H1 (cell line): ENCODE results near the gene SLC6A19. TPM values are rescaled to one million over a fixed set of nuclear protein-coding genes. Genes with fewer than 3 reads are reported as not detected.

Source experiments
- YY1 ChIP-seq: IDR thresholded peaks from 2 replicates; pipeline ENCODE4 v1.6.1; 2011; ENCODE audit warnings: low read depth, mild to moderate bottlenecking, low read length
- polyA plus RNA-seq, 7 experiments: library from polyadenylated mRNA; depleted of rRNA in 3 of 7; stranded (reverse) in 5 of 7; unstranded in 2 of 7; fragments of >200 nt in 5 of 7; fragments of 200-250 nt in 2 of 7; gene quantifications; 1 replicate in 5 of 7; 2 replicates in 1 of 7; 4 replicates in 1 of 7; pipeline versions ENCODE4 v1.2.1 to v1.2.3, GENCODE V29; 2011 to 2013; ENCODE audit warnings: missing spikeins in 2 of 7, mixed read lengths in 2 of 7
- total RNA-seq: library from RNA; stranded (reverse); fragmentation: NEBNext Ultra II Directional; extraction: Animal tissue kit (Norgen Biotek cat#: 25700); gene quantifications from 2 replicates; pipeline ENCODE4 v1.2.1, GENCODE V29; 2021
- TF ChIP-seq, protein P1 (sequence below): IDR thresholded peaks from 2 replicates; pipeline ENCODE4 v1.6.1; 2011; ENCODE audit warnings: low read depth, mild to moderate bottlenecking, low read length; ENCODE audit not compliant: insufficient read depth
- TF ChIP-seq, protein P2 (sequence below): fragments of 300-600 bp; sonication (generic); IDR thresholded peaks from 2 replicates; pipeline ENCODE4 v1.7.1; 2012; ENCODE audit warnings: low read length, moderate library complexity, mild to moderate bottlenecking, inconsistent platforms; ENCODE audit not compliant: insufficient replicate concordance

Gene SLC6A19
- total and polyA plus RNA-seq, 2 of the 8 experiments (the other 6 are each of a cell fraction or from before 2014, with no cell fraction given), result 0.02 TPM; not detected in 1

DNA sequence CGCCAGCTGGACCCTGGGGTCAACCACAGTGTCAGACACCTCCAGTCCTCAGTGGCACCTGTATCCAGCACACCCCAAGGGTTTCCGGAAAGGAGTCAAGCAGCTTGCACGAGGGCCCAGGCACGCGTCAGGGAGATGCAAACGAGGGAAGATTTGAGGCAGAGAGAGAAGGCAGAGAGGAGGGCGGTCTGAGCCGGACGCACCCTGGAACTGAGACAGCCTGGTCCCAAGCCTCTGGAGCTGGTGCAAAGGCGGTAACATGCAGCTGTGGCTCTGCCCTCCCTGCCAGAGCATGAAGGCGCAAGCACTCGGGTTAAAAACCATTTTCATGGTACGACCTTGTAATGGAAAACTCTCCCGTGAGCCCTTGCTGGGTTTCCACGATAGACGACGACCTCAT, 56.0 kb downstream of the SLC6A19 start (continued):
- TF ChIP-seq, protein P1, sequence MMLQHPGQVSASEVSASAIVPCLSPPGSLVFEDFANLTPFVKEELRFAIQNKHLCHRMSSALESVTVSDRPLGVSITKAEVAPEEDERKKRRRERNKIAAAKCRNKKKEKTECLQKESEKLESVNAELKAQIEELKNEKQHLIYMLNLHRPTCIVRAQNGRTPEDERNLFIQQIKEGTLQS, result no peak
- TF ChIP-seq, protein P2, sequence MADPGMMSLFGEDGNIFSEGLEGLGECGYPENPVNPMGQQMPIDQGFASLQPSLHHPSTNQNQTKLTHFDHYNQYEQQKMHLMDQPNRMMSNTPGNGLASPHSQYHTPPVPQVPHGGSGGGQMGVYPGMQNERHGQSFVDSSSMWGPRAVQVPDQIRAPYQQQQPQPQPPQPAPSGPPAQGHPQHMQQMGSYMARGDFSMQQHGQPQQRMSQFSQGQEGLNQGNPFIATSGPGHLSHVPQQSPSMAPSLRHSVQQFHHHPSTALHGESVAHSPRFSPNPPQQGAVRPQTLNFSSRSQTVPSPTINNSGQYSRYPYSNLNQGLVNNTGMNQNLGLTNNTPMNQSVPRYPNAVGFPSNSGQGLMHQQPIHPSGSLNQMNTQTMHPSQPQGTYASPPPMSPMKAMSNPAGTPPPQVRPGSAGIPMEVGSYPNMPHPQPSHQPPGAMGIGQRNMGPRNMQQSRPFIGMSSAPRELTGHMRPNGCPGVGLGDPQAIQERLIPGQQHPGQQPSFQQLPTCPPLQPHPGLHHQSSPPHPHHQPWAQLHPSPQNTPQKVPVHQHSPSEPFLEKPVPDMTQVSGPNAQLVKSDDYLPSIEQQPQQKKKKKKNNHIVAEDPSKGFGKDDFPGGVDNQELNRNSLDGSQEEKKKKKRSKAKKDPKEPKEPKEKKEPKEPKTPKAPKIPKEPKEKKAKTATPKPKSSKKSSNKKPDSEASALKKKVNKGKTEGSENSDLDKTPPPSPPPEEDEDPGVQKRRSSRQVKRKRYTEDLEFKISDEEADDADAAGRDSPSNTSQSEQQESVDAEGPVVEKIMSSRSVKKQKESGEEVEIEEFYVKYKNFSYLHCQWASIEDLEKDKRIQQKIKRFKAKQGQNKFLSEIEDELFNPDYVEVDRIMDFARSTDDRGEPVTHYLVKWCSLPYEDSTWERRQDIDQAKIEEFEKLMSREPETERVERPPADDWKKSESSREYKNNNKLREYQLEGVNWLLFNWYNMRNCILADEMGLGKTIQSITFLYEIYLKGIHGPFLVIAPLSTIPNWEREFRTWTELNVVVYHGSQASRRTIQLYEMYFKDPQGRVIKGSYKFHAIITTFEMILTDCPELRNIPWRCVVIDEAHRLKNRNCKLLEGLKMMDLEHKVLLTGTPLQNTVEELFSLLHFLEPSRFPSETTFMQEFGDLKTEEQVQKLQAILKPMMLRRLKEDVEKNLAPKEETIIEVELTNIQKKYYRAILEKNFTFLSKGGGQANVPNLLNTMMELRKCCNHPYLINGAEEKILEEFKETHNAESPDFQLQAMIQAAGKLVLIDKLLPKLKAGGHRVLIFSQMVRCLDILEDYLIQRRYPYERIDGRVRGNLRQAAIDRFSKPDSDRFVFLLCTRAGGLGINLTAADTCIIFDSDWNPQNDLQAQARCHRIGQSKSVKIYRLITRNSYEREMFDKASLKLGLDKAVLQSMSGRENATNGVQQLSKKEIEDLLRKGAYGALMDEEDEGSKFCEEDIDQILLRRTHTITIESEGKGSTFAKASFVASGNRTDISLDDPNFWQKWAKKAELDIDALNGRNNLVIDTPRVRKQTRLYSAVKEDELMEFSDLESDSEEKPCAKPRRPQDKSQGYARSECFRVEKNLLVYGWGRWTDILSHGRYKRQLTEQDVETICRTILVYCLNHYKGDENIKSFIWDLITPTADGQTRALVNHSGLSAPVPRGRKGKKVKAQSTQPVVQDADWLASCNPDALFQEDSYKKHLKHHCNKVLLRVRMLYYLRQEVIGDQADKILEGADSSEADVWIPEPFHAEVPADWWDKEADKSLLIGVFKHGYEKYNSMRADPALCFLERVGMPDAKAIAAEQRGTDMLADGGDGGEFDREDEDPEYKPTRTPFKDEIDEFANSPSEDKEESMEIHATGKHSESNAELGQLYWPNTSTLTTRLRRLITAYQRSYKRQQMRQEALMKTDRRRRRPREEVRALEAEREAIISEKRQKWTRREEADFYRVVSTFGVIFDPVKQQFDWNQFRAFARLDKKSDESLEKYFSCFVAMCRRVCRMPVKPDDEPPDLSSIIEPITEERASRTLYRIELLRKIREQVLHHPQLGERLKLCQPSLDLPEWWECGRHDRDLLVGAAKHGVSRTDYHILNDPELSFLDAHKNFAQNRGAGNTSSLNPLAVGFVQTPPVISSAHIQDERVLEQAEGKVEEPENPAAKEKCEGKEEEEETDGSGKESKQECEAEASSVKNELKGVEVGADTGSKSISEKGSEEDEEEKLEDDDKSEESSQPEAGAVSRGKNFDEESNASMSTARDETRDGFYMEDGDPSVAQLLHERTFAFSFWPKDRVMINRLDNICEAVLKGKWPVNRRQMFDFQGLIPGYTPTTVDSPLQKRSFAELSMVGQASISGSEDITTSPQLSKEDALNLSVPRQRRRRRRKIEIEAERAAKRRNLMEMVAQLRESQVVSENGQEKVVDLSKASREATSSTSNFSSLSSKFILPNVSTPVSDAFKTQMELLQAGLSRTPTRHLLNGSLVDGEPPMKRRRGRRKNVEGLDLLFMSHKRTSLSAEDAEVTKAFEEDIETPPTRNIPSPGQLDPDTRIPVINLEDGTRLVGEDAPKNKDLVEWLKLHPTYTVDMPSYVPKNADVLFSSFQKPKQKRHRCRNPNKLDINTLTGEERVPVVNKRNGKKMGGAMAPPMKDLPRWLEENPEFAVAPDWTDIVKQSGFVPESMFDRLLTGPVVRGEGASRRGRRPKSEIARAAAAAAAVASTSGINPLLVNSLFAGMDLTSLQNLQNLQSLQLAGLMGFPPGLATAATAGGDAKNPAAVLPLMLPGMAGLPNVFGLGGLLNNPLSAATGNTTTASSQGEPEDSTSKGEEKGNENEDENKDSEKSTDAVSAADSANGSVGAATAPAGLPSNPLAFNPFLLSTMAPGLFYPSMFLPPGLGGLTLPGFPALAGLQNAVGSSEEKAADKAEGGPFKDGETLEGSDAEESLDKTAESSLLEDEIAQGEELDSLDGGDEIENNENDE, result no peak
- no peak for TF ChIP-seq YY1
- TF ChIP-seq, all 59 proteins: peak for 0
